HT-29 (cell line): ENCODE measurements around the gene EPB41L1. TPM values are rescaled to one million over a fixed set of nuclear protein-coding genes. Genes with fewer than 3 reads are reported as not detected.

Source experiments
- DNase-seq: peaks from one replicate; pipeline ENCODE4 v3.0.0-alpha.2; 2015; ENCODE audit warnings: low spot score
- total RNA-seq: library from RNA; depleted of rRNA; stranded (reverse); fragments of >200 nt; shearing (Covaris generic); gene quantifications from 2 replicates; pipeline ENCODE4 v1.2.3, GENCODE V29; 2014

Gene EPB41L1
- total RNA-seq, 1 experiment from 2014 or later = 76.8 TPM

DNA sequence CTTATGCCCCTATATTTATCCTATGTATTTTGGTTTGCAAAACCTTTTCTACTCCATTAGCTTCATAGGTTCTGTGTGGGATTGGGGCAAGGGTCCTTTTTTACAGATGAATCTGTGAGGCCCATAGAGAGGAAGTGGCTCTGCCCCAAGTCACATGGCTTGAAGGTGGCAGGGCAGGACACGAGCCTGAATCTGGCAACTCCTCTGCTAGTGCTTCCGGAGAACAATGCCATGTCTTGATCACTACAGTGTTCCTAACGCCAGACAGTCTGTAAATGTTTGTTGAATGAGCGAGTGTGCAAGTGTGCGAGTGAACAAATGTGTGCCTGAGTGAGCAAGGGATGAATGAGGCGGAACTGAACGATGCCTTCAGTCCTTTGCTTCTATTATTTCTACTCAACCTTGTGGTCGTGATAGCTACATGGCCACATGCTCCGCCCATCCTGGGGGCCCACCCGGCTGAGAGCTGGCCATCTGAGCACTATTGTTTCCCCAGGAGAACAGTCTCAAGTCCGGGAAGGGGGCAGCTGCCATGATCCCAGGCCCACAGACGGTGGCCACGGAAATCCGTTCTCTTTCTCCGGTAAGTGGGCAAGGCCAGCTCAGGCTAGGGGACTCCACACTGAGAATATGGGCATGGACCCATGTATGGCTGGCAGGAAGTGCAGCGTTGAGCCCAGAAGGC is 64.0 kb downstream of the EPB41L1 start:
- no peak for DNase-seq

DNA sequence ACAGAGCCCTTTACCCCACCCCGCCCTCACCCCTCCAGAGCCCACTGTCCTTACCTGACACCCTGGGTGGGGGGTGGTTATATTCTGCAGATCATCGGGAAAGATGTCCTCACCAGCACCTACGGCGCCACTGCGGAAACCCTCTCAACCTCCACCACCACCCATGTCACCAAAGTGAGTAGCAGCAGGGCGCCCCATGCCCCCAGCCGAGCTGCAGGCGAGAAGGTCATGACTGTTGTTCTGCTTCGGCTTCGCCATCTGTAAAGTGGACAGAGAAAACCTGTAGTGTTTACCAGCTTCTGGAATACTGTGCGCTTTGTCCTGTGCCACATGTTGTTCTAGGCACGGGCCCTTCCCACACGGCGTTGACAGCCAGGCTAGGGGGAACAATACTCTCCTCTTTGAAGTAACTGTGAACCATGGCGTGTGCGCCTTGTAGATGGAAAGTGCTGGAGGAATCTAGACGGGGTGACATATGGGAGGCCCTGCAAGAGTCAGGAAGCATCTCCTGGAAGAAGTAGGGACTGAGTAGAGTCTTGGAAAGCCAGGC is 65.2 kb downstream of the EPB41L1 start:
- DNase-seq = no peak

DNA sequence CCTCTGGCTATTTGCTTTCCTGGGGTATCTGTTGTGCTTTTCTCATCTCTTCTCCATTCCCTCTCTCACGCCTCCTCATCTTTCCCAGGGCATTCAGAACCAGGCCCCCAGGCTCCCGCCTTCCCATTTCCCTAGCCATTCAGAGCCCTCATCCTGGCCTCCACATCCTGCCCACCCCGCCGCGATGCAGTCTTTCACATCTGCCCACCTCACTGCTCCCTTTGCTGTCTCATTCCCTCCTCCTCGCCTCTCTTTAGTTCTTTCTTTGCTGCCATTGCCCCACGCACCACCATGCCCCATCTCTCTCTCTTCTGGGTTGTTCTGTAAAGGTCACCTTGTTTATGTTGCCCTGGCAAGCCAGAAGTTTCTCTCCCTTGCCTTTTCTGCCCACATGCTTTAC is 71.1 kb downstream of the EPB41L1 start:
- no peak for DNase-seq

DNA sequence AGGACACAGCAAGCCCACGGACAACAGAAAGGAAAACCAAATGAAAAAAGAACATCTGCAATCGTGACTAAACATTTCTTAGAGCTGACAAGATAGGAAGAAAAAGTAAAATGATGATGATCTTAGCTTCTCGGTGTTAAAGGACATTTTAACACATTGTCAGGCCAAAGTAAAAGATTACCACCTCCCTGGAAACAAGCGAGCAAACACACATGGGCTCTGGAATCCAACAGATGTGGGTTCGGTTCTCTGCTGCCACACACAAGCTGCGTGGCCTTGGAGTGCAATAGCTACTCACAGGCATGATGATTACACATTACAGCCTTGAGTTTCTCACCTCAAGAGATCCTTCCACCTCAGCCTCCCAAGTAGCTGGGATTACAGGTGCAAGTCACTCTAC is 74.2 kb downstream of the EPB41L1 start:
- DNase-seq = no peak

DNA sequence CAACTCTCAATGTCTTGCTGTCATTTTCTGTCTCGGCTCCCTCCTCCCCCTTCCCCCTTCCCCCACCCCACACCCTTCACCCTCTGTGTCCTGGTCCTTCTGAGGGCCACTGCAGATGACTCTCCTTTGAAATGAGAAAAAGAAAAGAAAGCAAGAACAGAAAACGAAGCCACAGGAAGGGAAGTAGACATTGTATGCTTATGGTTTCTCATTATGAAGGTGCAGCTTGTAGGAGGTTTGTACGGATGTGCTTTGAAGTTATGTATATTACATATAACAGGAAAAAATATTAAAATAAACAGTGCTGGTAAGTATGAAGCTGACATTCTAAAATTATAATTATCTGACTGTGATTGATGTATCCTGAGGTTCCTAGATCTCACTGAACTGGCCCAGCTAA is 75.5 kb downstream of the EPB41L1 start:
- no peak for DNase-seq

DNA sequence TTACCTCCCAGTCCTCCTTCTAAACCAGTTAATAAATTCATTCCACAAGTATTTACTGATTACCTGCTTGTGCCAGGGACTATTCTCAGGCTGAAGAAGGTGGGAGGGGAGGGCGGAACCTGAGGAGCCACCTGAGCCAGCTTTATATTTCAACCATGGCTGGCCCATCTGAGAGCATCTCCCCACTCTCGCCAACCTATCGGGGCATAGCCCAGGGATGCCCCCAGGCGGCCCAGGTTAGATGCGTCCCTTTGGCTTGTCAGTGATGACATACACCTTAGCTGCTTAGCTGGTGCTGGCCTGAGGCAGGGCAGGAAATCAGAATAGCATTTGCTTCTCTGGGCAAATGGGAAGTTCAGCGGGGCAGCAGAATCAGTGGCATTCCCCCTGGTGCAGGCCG is 76.8 kb downstream of the EPB41L1 start:
- DNase-seq = no peak

DNA sequence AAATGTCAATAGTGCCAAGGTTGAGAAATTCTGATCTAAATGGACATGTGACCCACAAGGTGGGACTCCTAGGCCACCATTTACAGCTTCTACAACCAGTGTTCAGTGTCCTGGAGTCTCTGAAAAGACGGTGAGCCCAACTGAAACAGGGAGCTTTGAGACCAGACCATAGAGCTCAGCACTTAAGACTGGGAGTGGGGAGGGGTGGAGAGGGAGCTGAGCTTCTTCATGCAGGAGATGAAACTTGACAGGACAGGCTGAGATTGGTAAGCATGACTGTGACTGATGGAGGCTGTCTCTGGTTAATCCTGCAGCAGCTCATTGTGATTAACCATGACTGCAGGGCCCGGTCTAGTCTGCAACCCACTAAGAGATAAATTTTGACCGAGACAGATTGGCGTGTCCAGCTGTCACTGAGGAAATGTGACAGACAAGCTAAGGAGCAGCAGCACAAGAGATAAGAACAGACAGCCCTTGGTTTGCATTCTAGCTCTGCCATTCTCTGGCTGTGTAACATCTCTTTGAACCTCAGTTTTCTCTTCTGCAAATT is 80.3 kb downstream of the EPB41L1 start:
- no peak for DNase-seq

DNA sequence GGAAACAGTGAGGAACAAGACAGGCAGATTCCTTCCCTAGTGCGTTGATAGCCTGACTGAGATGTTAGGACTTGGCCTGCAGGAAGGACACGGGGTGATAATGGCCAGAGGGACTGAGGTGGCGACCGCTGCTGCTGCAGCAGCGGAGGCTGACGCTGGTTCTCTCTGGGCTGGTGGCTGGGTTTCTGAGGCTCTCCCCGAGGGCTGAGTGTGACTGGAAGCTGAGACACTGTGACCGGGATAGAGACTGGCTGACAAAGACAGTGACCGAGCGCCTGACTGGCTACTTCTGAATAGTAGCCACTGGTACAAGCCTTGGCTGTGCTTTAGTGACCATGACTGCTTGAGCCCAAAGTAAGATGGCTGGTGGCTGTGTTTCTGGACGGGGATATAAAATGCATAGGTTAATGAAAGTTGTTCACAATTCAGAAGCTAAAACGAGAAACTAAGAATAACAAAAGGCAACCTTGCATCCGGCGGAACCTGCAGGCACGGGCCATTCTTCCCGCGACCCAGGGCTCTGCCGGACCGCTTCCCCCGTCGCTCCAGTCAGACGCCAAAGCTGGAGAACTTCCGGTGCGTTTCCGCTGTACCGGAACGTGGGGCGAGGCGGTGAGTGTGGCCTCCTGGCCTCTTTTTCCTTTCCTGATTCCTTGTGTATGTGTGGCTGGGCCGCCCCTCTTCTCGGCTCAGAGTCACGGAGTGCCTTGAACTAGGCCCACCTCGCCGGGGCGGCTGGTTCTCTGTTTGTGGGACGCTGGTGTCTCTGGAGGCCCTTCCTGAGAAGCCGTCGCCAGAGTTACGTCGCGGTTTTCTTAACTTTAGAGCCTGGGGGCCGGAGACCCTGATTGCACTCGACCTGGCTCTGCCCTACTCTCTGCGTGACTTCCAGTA is 81.6 kb downstream of the EPB41L1 start, which contains the start of gene AAR2:
AAR2 (plus strand) TSS at position 587 of the 894 bp plus-strand sequence. CDS start 3,391 bp downstream, outside the sequence.
- DNase-seq = peak; percentile 91

- DNase-seq = peak; percentile 18
These were observed 82.2 kb downstream of the EPB41L1 start for GRCh38 chr20:36236786-36237121.

- DNase-seq = no peak
These were observed 82.9 kb downstream of the EPB41L1 start for GRCh38 chr20:36237477-36237876.

GRCh38 chr20:36238153-36238552 is 83.6 kb downstream of the EPB41L1 start:
- DNase-seq = no peak

GRCh38 chr20:36238760-36239159 is 84.2 kb downstream of the EPB41L1 start:
- no peak for DNase-seq

GRCh38 chr20:36240076-36240475 is 85.5 kb downstream of the EPB41L1 start:
- no peak for DNase-seq

DNA sequence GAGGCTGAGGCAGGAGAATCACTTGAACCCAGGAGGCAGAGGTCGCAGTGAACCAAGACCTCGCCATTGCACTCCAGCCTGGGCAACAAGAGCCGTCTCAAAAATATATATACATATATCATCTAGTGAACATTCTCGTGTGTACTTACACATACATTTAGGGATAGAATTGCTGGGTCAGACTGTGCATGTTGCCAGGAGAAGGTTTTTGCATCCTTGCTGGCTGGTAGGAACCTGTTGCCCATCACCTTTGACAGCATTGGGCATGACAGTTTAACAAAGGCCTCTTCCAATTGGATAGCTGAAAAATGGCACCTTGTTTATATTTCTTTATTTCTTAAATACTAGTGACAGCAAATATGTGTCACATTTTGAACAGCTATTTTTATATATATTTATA is 87.1 kb downstream of the EPB41L1 start:
- DNase-seq = no peak

GRCh38 chr20:36243726-36244125 is 89.2 kb downstream of the EPB41L1 start:
- DNase-seq = no peak

DNA sequence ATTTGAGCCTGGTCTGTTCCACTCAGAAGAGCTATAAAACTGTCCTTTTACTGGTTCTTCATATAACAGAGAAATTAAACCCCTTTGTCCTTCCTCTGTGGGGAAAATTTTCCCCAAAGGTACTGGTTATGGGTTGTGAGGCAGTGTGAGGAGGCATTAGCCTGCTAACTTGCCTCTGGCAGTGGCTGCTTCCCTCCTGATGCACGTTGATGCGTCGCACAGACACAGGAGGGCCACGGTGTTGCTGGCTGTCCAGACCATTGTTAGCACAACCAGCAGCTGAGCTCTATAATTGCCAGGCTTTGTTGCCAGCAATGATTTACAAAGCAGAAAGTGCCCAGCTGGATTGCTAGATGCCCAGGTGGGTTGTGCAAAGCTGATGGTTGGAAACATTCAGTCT is 91.9 kb downstream of the EPB41L1 start:
- DNase-seq = no peak

DNA sequence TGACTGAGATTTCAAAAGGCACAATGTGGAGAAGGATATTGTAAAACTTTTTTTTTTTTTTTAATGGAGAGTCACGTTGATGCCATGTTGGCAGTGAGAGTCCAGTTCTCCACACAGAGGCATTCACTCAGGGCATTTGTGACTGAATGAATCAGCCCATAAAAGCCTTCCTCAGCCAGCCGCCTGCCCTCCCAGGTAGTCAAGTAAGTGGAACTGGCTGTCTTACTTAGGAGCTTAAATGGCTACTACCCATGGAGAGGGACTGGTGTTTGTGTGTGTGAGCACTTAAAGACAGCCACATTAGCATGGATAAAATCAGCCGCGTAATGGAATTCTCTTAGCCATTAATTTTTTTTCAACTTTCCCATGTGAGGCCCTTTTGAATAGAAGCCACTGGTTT is 94.3 kb downstream of the EPB41L1 start:
- no peak for DNase-seq

GRCh38 chr20:36249450-36249849 is 94.9 kb downstream of the EPB41L1 start:
- DNase-seq = no peak

GRCh38 chr20:36251426-36251825 is 96.9 kb downstream of the EPB41L1 start:
- DNase-seq = no peak

DNA sequence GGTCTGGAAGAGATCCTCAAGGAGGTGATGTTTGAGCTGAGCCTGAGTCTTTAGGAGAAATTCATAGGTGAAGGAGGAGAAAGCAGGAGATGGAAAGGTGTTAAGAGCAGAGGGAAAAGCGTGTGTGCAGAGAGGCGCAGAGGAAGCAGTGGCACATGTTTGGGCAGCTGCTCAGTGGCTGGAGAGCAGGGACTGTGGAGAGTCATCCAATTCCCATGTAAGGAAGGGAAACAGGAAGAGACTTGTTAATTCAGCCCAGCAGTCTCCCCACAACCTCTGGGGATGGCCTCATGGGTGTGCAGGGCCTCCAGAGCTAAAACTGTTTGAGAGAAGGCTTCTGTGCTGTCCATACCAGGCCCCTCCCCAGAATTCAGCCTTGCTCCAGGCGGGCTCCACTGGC is 98.0 kb downstream of the EPB41L1 start:
- no peak for DNase-seq

- no peak for DNase-seq
These were observed 98.5 kb downstream of the EPB41L1 start for GRCh38 chr20:36253036-36253435.

GRCh38 chr20:36254076-36254475 is 99.5 kb downstream of the EPB41L1 start:
- no peak for DNase-seq
